GM10847 (cell line): ENCODE data around the gene CNTN4.

Experiments used
- POLR2A ChIP-seq: IDR thresholded peaks from 2 replicates; pipeline ENCODE4 v1.6.1; 2011; ENCODE audit not compliant: insufficient read length; ENCODE audit errors: extremely low read depth

CNTN4 gene

DNA sequence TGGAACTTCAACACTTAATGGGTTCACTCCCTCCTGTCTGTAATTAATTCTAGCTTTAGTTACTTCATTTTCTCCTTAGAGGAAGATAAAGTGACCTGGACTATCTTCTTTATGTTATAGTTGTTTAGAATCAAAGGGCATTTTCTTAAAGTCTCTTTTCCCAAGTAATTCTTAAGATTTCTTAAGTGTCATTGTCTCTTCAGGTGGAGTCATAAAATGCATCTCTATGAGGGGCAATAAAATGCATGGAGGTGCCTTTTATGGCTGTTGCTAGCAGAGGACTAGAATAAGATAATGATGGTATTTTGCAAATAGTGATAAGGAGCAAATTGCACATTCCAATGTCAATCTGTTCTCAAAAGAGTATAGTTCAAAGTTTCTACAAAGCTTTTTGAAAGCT lies 34.5 kb downstream of the CNTN4 start:
- TF ChIP-seq POLR2A: no peak

GRCh38 chr3:2137651-2138050 lies 39.0 kb downstream of the CNTN4 start:
- no peak for TF ChIP-seq POLR2A

DNA sequence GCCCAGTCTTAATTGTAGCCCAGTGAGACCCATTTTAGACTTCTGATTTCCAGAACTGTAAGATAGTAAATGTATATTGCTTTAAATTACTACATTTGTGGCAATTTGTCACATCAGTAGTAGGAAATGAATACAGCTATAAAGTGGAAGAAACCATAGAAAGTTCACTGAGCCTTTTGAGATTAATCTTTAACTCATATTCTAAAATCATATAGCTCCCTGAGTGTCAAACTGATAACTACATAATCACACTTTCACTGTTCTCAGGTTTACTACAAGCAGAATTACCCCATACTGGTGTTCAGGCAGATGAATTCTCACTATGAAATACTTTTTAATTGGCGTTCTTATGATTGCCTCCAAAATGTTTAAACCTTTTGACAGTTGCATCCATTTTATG lies 42.8 kb downstream of the CNTN4 start:
- TF ChIP-seq POLR2A: no peak

- no peak for TF ChIP-seq POLR2A
Measured at GRCh38 chr3:2148561-2149340, 50.1 kb downstream of the CNTN4 start.

- no peak for TF ChIP-seq POLR2A
Measured at GRCh38 chr3:2153053-2153452, 54.4 kb downstream of the CNTN4 start.

DNA sequence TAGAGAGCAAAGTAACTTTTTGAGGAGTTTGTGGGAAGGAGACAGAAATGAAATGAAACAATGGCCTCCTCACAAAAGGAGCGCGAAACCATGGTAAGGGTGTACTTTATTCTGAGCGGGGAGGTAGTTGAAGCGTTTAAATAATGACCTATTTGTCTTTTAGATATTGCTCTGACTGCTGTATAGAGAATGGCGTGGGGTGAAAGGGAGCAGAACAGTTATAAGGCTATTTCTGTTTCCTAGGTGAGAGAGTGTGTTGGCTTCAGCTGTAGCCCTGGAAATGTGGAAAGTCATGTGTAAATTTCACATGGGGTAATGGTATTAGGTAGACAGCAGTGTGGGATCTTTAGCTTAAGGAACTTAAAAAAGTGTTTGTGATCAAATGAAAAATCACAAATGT lies 54.9 kb downstream of the CNTN4 start:
- TF ChIP-seq POLR2A: no peak

DNA sequence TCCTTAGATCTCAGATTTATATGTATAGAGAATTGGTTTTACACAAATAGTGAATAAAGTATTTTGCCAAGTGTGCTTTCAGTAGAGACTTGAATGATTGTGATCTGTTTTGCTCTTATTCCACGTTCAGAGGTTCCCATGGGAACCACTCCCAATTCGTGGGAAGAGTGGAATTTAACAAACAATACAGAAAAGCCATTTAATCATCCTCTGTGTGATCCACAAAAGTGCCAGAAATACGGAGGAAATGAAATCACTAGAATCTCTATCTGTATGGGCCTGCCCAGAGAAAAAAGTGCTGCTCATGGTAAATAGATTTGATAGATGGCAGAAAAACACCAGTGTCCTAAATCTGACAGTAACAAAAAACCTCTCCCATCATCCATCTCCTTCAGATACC lies 56.0 kb downstream of the CNTN4 start:
- no peak for TF ChIP-seq POLR2A

- no peak for TF ChIP-seq POLR2A
Measured at GRCh38 chr3:2156244-2156847, 57.7 kb downstream of the CNTN4 start.

DNA sequence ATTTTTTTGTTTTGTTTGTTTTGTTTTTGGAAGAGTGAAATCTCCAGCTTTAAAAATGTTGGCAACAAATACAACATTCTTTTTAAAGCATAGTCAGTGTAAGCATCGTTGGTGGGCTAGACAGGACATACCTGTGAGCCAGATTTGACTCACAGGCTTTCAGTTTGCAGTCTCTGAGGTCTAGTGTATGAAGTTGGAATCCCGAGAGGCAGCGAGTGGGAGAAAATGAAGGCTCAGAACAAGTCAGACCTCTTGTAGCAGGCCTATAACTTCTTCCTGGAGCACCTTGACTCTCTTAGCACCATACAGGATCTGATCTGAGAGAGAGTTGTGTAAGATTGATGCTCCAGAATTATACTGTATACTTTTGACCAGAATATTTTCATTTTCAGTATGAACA lies 60.2 kb downstream of the CNTN4 start:
- no peak for TF ChIP-seq POLR2A

GRCh38 chr3:2166552-2166951 lies 67.9 kb downstream of the CNTN4 start:
- no peak for TF ChIP-seq POLR2A

DNA sequence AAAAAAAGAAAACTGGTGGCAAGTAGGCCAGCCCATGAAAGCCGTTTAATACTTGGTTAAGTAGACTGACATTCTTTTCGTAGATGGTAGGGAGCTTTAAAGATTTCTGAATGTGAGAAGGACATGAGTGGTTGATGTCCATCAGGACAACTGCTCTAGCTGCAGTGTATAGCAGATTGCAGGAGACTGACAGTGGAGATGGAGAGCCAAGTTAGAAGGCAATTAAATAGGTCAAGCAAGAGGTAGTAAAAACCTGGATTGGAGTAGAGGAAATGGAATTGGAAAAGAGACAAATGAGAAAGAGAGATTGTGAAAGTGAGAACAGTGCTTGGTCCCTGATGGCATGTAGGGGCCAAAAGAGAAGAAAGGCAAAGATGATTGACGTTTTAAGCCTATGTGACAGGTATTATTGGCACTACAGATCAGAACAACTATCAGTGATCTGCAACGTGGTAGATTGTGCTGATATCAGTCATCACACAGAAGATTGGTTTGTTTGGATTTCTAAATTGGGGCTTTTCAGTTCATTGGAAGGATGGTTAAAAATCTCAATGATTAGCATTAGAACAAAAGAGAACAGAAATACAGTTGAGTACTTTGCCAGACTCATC lies 74.0 kb downstream of the CNTN4 start:
- TF ChIP-seq POLR2A: no peak

- TF ChIP-seq POLR2A: no peak
Measured at GRCh38 chr3:2180634-2181033, 82.0 kb downstream of the CNTN4 start.

GRCh38 chr3:2198776-2199279 lies 100.2 kb downstream of the CNTN4 start:
- TF ChIP-seq POLR2A: no peak

DNA sequence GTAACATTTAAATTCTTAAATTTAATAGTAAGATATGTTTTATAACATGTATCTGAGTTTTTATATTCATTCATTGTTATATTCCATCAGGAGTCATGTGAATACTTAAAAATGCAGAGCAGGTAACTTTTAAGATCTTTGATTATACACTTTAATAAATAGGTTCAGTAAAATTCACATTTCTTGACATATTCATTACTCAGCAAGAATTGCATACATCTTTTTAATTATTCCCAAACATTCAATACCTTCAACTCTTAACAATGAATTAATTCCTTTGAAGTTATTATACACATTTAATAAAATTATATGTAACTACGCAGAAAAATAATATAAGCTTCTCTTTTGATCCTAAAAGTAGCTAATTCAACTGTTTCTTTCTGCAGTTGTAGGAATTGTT lies 105.4 kb downstream of the CNTN4 start:
- TF ChIP-seq POLR2A: no peak

DNA sequence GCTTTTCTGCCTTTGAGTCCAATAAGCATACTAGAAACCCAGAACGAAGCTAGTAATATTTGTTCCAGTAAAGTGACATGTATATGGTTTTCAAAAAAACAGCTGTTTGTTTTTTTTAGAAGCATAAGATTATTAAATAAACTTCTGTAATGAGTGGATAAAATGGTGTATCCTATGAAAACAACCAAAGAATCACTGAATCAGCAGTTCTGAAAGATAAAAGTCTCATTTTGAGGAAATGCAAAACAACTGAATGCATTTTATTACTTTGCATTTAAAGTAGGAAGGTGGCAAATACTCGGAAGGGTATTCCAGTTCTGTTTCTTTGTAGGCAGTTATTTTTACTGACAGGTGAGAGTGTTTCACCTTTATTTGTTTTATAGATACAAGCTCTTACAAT lies 107.0 kb downstream of the CNTN4 start:
- no peak for TF ChIP-seq POLR2A

- no peak for TF ChIP-seq POLR2A
Measured at GRCh38 chr3:2206536-2206935, 107.9 kb downstream of the CNTN4 start.

DNA sequence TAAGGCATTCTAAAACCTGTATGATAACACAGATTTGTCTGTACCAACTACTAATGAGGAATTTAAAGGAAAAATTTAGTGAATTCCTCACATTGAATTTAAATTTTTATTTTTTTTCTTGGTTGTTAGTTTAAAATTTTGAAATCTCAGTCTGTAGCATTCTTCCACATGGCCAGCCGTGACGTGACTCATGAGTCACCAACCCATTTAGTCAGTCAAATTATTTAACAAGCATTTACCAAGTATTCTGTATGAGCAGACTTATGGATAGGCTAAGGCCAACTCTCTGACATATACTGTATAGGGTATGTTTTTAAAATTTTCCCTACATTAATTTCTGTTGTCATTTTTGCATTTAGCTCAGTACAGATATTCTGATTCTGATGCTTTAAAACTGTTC lies 112.9 kb downstream of the CNTN4 start:
- no peak for TF ChIP-seq POLR2A

- TF ChIP-seq POLR2A: no peak
Measured at GRCh38 chr3:2212206-2212605, 113.5 kb downstream of the CNTN4 start.
